Measurements from ENCODE around the gene SMAD3.

The SMAD3 gene

DNA sequence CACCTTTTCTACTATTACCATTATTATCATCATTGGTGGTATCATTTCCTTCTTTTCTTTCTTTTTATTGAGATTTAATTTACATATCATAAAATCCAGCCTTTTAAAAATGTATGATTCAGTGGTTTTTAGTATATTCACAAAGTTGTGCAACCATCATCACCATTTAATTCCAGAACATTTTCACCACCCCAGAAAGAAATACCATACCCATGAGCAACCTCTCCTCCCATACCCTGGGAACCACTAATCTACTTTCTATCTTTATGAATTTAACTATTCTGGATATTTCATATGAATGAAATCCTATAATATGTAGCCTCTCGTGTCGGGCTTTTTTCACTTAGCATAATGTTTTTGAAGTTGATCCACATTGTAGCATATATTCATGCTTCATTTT is 159.9 kb downstream of the SMAD3 start:
- Mint-ChIP-seq H3K36me3 (peaks cover 14% of the 10 kb centered on the region), H3K9me3 (no peaks in the 10 kb centered on the region), H3K27me3 (no peaks in the 10 kb centered on the region), H3K4me3 (no peak overlapping the region), H3K27ac (no peak overlapping the region), H3K4me1 (peaks cover 7% of the 10 kb centered on the region)
- ATAC-seq (ENCODE audit: low read depth) (no peak), DNase-seq (ENCODE audit: low spot score in 2 of 2) (no peak)

GRCh38 chr15:67227431-67227830 is 162.0 kb downstream of the SMAD3 start:
- DNase-seq (ENCODE audit: low spot score in 2 of 2) (no peak), ATAC-seq (ENCODE audit: low read depth) (no peak)
- Mint-ChIP-seq H3K4me1 (peaks cover 9% of the 10 kb centered on the region), H3K27me3 (no peaks in the 10 kb centered on the region), H3K36me3 (peaks cover 27% of the 10 kb centered on the region), H3K9me3 (no peaks in the 10 kb centered on the region), H3K27ac (no peak overlapping the region), H3K4me3 (no peak overlapping the region)

DNA sequence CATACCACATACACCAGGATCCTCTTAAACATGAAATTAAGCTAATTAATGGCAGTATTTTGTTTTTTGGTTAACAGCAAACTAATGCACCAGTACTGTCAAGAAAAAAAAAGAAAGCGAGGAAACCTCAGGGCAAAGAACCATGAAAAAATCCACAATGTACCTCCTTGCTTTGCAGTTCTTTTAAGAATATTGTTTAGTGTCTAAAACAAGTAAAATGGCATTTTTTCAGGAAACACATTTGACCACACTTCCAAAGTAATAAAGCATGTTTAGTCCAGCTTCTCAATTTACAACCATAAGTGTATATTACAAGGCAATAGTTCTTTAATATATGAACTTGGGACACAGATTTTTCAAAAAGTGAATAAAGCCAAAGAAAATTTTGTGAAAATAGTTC is 162.4 kb downstream of the SMAD3 start:
- Mint-ChIP-seq H3K4me1 (peaks cover 9% of the 10 kb centered on the region), H3K27me3 (no peaks in the 10 kb centered on the region), H3K4me3 (no peak overlapping the region), H3K27ac (no peak overlapping the region), H3K36me3 (peaks cover 29% of the 10 kb centered on the region), H3K9me3 (no peaks in the 10 kb centered on the region)
- no peak for DNase-seq (ENCODE audit: low spot score in 2 of 2)
- ATAC-seq (ENCODE audit: low read depth), result no peak

DNA sequence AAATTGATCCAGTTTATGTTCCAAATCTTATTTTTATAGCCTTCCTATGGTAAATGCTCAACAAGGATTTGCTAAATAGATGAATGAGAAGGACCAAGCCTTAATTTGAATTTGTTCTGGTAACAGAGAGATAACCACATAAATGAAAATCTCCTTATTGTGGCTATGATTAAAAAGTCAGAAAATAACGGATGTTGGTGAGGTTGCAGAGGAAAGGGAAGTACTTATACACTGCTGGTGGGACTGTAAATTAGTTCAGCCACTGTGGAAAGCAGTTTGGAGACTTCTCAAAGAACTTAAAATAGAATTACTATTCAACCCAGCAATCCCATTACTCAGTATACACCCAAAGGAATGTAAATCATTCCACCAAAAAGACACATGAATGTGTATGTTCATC is 162.9 kb downstream of the SMAD3 start:
- no peak overlapping the region for H3K27ac Mint-ChIP-seq

DNA sequence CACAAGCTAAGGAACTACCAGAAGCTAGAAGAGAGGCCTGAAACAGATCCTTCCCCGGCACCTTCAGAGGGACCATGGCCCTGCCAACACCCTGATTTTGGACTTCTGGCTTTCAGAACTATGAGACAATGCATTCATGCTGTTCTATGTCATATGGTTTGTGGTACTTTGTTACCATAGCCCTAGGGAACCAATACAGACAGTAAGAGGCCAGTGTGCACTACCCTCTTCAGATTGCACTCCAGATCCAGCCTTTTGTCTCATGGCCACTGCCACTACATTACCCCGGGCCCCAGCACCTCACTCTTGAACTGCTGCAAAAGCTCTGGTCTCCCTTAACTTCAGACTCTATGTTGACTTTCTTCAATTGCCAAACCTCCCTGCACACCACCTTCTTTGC is 165.1 kb downstream of the SMAD3 start:
- H3K27ac Mint-ChIP-seq, result no peak overlapping the region
- H3K9me3 Mint-ChIP-seq, result no peaks in the 10 kb centered on the region
- H3K4me3 Mint-ChIP-seq, result no peak overlapping the region
- peaks cover 39% of the 10 kb centered on the region for H3K36me3 Mint-ChIP-seq
- ATAC-seq (ENCODE audit: low read depth), result no peak
- no peak for DNase-seq (ENCODE audit: low spot score in 2 of 2)
- no peaks in the 10 kb centered on the region for H3K27me3 Mint-ChIP-seq
- H3K4me1 Mint-ChIP-seq, result peaks cover 9% of the 10 kb centered on the region

More for the DNA sequence above, 162.9 kb downstream of the SMAD3 start:
- DNase-seq (ENCODE audit: low spot score in 2 of 2), result no peak
- ATAC-seq (ENCODE audit: low read depth), result no peak
- H3K9me3 Mint-ChIP-seq, result no peaks in the 10 kb centered on the region
- H3K4me1 Mint-ChIP-seq, result peaks cover 9% of the 10 kb centered on the region
- H3K4me3 Mint-ChIP-seq, result no peak overlapping the region
- H3K27me3 Mint-ChIP-seq, result no peaks in the 10 kb centered on the region
- H3K36me3 Mint-ChIP-seq, result peaks cover 29% of the 10 kb centered on the region

GRCh38 chr15:67232591-67232990 is 167.2 kb downstream of the SMAD3 start:
- Mint-ChIP-seq H3K4me3 (no peak overlapping the region), H3K4me1 (peaks cover 9% of the 10 kb centered on the region), H3K9me3 (no peaks in the 10 kb centered on the region), H3K36me3 (peaks cover 42% of the 10 kb centered on the region), H3K27ac (no peak overlapping the region), H3K27me3 (no peaks in the 10 kb centered on the region)
- DNase-seq (ENCODE audit: low spot score in 2 of 2) (no peak), ATAC-seq (ENCODE audit: low read depth) (no peak)

DNA sequence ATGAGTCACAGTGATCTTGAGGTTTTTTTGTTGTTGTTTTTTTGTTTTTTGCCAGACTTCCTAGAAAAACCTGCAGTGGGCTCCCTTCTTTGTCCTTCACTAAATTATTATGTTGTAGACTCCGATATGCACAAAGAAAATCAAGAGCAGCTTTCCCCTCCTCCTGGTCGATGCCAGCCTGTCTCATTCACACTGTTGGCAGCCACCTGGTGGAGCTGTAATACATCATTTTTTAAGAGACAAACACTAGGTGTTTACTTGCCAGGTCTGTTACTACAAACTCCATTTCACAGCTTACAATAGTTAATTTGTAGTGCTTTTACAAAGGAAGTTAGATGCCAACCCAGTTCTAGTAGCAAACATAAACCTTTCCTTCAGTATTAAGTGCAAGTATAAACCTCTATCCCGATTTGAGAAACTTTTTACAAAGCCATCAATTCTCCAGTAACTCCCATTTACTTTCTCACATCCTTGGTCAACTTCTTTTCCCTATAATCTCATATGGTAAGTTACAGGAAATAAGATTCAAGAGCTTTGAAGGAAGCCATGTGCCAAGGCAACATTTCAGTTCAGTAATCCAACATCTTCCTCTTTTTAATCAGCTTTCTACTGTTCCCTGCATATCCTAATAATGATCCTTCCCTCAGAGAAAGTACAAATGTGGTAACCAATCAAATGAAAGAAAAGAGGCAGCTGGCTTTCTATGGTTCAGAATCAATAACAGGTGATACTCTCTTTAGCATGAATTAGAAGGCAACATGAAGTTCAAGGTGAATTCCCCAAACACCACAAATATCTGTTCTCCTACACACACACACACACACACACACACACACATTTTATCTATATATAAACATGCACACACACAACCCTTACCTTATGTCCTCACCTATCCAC is 175.1 kb downstream of the SMAD3 start:
- DNase-seq (ENCODE audit: low spot score in 2 of 2) (no peak), ATAC-seq (ENCODE audit: low read depth) (peak; percentile 41)
- Mint-ChIP-seq H3K27ac (peak overlapping the region; percentile 90), H3K27me3 (no peaks in the 10 kb centered on the region), H3K36me3 (peaks cover 4% of the 10 kb centered on the region), H3K9me3 (no peaks in the 10 kb centered on the region), H3K4me1 (peaks cover 32% of the 10 kb centered on the region), H3K4me3 (peak overlapping the region; percentile 78)

DNA sequence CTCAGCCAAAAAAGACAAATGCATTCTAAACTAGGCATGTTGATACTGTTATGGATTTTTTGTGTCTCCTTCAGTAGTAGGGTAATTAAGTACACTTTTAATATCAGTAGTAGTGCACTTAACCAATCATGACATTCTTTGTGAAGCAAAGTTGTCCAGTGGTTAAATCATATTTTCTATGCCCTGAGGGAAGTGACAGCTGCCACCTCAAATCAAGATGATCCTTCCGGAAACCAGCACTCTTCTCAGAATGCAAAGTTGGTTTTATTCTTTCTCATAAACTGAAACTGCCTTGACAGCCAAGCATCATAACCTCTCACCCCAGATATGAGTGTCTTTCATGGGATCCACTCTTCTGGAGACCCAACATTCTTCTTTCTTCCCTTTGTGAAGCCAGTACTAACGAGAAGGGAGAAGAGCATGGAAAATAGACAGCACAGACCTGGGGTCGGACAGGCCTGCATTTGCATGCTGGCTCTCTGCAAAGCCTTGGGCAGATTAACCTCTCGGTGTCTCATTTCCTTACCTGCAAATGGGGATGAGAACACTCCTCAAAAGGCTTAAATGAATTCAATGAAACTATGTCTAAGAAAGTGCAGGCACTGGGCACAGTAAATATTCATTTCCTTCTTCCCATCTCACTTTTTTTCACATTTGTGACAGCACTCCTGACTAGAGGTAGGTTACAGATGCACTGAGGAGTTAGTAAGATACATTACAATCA is 175.9 kb downstream of the SMAD3 start:
- ATAC-seq (ENCODE audit: low read depth), result peak; percentile 67
- no peaks in the 10 kb centered on the region for H3K9me3 Mint-ChIP-seq
- no peak for DNase-seq (ENCODE audit: low spot score in 2 of 2)
- H3K36me3 Mint-ChIP-seq, result peaks cover 1% of the 10 kb centered on the region
- H3K27me3 Mint-ChIP-seq, result no peaks in the 10 kb centered on the region
- peak overlapping the region; percentile 78 for H3K4me3 Mint-ChIP-seq
- H3K4me1 Mint-ChIP-seq, result peaks cover 32% of the 10 kb centered on the region
- H3K27ac Mint-ChIP-seq, result peak overlapping the region; percentile 90

DNA sequence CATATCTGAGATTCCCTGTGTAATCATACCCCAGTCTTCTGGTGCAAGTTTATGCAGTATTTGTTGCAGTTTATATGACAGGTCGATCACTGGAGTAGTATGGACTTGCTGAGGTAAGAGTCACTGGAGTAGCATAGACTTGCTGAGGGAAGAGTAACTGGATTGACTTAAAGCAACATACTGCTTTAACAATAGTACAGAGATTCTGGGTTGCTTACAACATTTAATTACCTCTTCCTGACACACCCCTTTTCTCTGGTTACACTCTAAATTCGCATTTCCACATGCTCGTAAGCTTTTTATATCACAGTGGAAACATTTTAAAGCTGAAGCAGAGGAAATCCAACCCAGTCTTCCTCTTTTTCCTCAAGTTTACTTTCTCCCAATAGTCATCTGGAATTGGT is 177.3 kb downstream of the SMAD3 start:
- H3K27ac Mint-ChIP-seq, result peak overlapping the region; percentile 63

More for the DNA sequence above, 177.3 kb downstream of the SMAD3 start:
- Mint-ChIP-seq H3K36me3 (peaks cover 3% of the 10 kb centered on the region), H3K9me3 (peaks cover 2% of the 10 kb centered on the region), H3K4me1 (peaks cover 32% of the 10 kb centered on the region), H3K4me3 (peak overlapping the region; percentile 18), H3K27me3 (no peaks in the 10 kb centered on the region)
- no peak for DNase-seq (ENCODE audit: low spot score in 2 of 2)
- no peak for ATAC-seq (ENCODE audit: low read depth)
